ENCODE data around the gene SLK.

Gene SLK

DNA sequence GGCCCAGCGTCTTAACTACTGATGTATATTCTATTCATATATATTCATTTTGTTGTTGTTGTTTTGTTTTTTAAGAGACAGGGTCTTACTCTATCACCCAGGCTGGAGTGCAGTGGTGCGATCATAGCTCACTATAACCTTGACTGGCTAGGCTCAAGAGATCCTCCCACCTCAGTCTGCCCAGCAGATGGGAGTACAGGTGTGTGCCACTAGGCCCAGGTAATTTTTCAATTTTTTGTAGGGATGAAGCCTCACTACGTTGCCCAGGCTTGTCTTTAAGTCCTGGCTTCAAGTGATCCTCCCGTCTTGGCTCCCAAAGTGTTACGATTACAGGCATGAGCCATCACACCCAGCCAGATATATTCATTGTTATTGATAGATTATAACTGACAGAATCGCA lies 36.1 kb upstream of the SLK start:
- H3K4me1 Mint-ChIP-seq (ENCODE audit: low read depth), result peaks cover 5% of the 10 kb centered on the region
- intact Hi-C loops (cut with micrococcal nuclease), result no loop called here
- no peak overlapping the region for H3K4me3 Mint-ChIP-seq
- H3K36me3 Mint-ChIP-seq (ENCODE audit: low read depth), result no peaks in the 10 kb centered on the region
- H3K27me3 Mint-ChIP-seq, result no peaks in the 10 kb centered on the region
- H3K27ac Mint-ChIP-seq, result no peak overlapping the region
- H3K9me3 Mint-ChIP-seq, result no peaks in the 10 kb centered on the region

DNA sequence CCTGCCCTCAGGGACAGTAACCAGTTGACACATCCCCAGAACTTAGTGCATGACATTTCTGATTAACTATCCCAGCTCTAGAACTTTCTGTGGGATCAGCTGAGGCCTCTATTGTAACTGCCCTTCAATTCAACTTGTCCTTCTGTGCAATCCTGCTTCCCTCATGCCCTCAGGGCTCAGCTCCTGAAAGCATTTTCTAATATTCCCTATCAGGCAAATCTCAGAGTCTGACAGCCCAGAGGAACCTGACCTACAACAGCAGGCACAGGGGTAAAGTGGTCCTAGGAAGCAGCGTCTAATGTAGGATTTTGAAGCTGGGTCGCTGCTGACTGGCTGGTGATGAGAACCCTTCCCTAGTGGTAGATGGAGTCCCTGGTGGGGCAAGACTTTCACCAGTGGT lies 35.3 kb upstream of the SLK start:
- H3K4me3 Mint-ChIP-seq, result no peak overlapping the region
- intact Hi-C loops (cut with micrococcal nuclease), result no loop called here
- no peaks in the 10 kb centered on the region for H3K27me3 Mint-ChIP-seq
- no peaks in the 10 kb centered on the region for H3K9me3 Mint-ChIP-seq
- H3K36me3 Mint-ChIP-seq (ENCODE audit: low read depth), result no peaks in the 10 kb centered on the region
- peaks cover 5% of the 10 kb centered on the region for H3K4me1 Mint-ChIP-seq (ENCODE audit: low read depth)
- no peak overlapping the region for H3K27ac Mint-ChIP-seq

DNA sequence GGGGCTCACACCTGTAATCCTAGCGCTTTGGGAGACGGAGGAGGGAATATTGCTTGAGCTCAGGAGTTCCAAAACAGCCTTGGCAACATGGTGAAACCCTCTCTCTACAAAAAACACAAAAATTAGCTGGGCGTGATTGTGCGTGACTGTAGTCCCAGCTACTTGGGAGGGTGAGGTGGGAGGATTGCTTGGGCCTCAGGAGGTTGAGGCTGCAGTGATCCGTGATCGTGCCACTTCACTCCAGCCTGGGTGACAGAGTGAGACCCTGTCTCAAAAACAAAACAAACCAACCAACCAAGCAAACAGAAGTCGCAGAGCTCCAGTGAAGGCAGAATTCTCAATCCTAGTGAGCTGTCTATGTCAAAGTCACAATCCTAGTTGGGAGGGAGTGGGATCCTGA lies 34.7 kb upstream of the SLK start:
- no peaks in the 10 kb centered on the region for H3K36me3 Mint-ChIP-seq (ENCODE audit: low read depth)
- peaks cover 5% of the 10 kb centered on the region for H3K4me1 Mint-ChIP-seq (ENCODE audit: low read depth)
- no peaks in the 10 kb centered on the region for H3K27me3 Mint-ChIP-seq
- no peak overlapping the region for H3K27ac Mint-ChIP-seq
- intact Hi-C loops (cut with micrococcal nuclease), result no loop called here
- no peak overlapping the region for H3K4me3 Mint-ChIP-seq
- no peaks in the 10 kb centered on the region for H3K9me3 Mint-ChIP-seq

DNA sequence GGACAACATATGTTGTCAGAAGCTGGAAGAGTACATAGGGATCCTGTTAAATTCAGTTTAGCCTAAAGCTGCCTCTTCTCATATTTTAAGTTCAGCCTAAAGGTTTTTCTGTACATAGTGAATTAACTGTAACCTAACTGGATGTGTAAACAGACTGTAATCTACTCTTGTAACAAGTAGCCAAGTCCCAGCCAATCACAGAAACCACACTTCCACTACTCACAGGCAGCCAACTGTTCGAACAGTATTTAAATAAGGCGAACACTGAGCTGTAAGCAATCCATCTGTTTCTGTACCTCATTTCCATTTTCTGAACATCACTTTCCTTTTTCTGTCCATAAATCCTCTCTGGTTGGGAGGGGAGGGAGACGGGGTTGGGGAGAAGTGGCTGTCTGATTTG lies 34.0 kb upstream of the SLK start:
- H3K36me3 Mint-ChIP-seq (ENCODE audit: low read depth), result no peaks in the 10 kb centered on the region
- H3K4me1 Mint-ChIP-seq (ENCODE audit: low read depth), result peaks cover 5% of the 10 kb centered on the region
- no peaks in the 10 kb centered on the region for H3K9me3 Mint-ChIP-seq
- H3K27me3 Mint-ChIP-seq, result no peaks in the 10 kb centered on the region
- intact Hi-C loops (cut with micrococcal nuclease), result no loop called here
- H3K27ac Mint-ChIP-seq, result no peak overlapping the region
- no peak overlapping the region for H3K4me3 Mint-ChIP-seq

DNA sequence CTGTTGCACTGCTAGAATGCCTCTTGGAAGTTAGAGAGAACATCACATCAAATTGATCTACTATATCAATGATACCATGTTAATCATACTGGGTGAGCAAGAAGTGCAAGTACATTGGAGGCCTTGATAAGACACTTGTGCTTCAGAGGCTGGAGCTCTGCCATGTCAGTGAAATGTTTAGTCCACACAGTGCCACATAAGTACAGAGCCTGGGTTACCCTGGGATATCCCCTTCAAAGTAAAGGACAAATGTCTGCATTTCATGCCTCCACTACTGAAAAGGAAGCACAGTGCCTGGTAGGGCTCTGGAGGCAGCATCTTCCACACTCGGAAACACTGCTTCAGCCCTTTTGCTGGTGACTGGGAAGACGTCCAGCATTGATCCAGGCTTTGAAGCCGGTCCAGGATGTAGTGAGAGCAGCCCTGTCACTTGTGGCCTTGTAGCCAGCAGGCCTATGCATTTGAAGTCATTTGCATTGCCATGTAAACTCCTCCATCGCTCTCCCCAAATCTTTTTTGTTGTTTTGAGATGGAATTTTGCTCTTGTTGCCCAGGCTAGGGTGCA lies 33.3 kb upstream of the SLK start:
- H3K9me3 Mint-ChIP-seq, result no peaks in the 10 kb centered on the region
- H3K36me3 Mint-ChIP-seq (ENCODE audit: low read depth), result no peaks in the 10 kb centered on the region
- no peak overlapping the region for H3K4me3 Mint-ChIP-seq
- peaks cover 5% of the 10 kb centered on the region for H3K4me1 Mint-ChIP-seq (ENCODE audit: low read depth)
- no peaks in the 10 kb centered on the region for H3K27me3 Mint-ChIP-seq
- intact Hi-C loops (cut with micrococcal nuclease), result no loop called here
- H3K27ac Mint-ChIP-seq, result no peak overlapping the region

DNA sequence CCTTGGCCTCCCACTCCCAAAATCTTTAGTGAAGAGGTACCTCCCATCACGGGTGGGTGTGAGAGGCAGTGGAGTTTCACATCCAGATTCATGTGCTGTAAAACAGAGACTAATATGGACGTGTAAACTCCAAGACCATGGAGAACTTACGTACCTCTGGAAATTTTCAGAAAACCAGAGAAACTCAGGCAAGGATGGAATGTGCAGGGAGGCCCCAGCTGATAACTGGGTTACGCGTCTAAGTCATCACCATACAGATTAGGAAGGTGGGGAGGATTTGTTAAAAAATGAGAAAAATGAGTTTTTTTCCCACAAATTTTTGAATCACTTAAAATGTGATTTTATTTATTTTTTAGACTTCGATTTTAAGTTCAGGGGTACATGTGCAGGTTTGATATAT lies 32.6 kb upstream of the SLK start:
- Mint-ChIP-seq H3K36me3 (ENCODE audit: low read depth) (no peaks in the 10 kb centered on the region), H3K27ac (no peak overlapping the region), H3K27me3 (no peaks in the 10 kb centered on the region), H3K9me3 (no peaks in the 10 kb centered on the region), H3K4me1 (ENCODE audit: low read depth) (peaks cover 5% of the 10 kb centered on the region), H3K4me3 (no peak overlapping the region)
- intact Hi-C loops (cut with micrococcal nuclease), result no loop called here

DNA sequence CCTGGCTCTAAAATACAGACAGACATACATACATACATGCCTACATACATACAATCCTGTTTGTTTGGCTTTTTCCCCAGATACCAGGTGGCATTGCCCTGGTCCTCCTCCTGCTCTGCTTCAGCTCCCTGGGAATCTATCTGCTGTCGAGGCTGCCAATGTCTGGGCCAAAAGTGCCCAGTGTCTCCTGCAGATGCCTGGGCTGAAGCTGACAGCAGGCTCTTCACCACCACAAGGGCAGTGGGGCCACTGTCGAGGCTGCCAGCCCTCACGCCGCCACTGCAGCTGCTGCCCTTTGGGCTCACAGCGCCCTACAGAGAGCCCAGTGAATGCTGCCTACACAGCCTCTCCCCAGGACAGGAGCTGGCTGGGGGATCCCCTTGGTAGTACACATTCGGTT lies 30.9 kb upstream of the SLK start:
- intact Hi-C loops (cut with micrococcal nuclease), result no loop called here
- H3K27me3 Mint-ChIP-seq, result no peaks in the 10 kb centered on the region
- H3K4me1 Mint-ChIP-seq (ENCODE audit: low read depth), result peaks cover 5% of the 10 kb centered on the region
- no peak overlapping the region for H3K27ac Mint-ChIP-seq
- no peaks in the 10 kb centered on the region for H3K36me3 Mint-ChIP-seq (ENCODE audit: low read depth)
- no peaks in the 10 kb centered on the region for H3K9me3 Mint-ChIP-seq
- H3K4me3 Mint-ChIP-seq, result no peak overlapping the region

DNA sequence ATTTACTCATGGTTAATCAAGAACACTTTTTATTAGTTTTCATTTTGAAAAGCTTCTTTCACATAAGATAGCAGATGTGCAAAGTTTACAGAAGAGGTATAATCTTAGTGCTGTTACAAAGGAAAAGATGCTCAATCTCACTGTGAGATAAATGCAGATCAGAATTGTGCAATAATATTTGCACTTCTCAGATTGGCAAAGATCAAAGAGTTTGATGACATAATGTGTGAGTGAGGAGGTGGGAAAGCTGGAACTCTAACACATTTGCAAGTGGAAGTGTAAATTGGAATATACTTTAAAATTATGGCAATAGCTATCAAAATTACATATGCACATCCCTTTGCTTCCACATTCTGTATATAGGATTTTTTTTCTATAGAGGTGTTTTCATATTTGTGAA lies 27.4 kb upstream of the SLK start:
- H3K36me3 Mint-ChIP-seq (ENCODE audit: low read depth), result no peaks in the 10 kb centered on the region
- H3K27me3 Mint-ChIP-seq, result peaks cover 1% of the 10 kb centered on the region
- H3K4me1 Mint-ChIP-seq (ENCODE audit: low read depth), result peaks cover under 1% of the 10 kb centered on the region
- H3K27ac Mint-ChIP-seq, result no peak overlapping the region
- no peaks in the 10 kb centered on the region for H3K9me3 Mint-ChIP-seq
- H3K4me3 Mint-ChIP-seq, result no peak overlapping the region
- intact Hi-C loops (cut with micrococcal nuclease), result no loop called here

DNA sequence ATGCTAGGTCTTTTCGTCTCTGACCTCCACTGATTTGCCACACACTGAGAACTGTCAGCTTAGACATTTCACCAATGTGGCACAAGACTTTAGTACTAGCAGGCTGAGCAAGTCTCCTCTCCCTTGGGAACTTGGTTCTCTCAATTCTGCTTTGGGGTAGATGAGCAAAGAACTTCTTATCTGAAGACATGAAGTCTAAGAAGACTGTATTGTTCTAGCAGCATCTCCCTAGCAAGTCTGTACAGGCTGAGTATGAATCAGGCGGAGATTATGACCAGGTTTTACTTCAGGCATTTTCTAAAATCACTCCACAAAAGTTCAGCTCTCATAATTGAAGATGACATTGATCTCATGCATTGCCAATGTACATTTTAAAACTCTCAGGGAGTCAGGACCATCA lies 25.1 kb upstream of the SLK start:
- Mint-ChIP-seq H3K9me3 (no peaks in the 10 kb centered on the region), H3K4me1 (ENCODE audit: low read depth) (no peaks in the 10 kb centered on the region), H3K27me3 (peaks cover 1% of the 10 kb centered on the region), H3K27ac (no peak overlapping the region), H3K36me3 (ENCODE audit: low read depth) (no peaks in the 10 kb centered on the region), H3K4me3 (no peak overlapping the region)
- intact Hi-C loops (cut with micrococcal nuclease), result no loop called here

DNA sequence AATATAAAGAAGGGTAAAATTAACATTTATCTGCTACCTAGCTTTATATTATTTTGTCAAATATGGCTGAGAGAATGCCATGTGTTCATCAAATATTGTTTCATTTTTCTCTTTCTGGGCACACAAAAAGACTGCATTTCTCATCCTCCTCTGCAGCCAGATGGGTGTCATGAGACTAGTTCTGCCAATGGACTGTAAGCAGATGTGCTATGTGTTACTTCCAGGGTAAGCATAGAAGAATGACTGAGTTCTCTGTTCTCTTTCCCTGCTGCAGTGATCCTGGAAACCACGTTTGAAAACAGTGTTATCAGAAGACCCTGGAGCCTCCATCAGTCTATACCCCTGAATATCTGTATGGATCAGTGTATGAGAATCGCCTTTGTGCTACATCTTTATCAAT lies 24.1 kb upstream of the SLK start:
- H3K36me3 Mint-ChIP-seq (ENCODE audit: low read depth), result no peaks in the 10 kb centered on the region
- H3K9me3 Mint-ChIP-seq, result no peaks in the 10 kb centered on the region
- H3K27me3 Mint-ChIP-seq, result peaks cover 1% of the 10 kb centered on the region
- H3K4me3 Mint-ChIP-seq, result no peak overlapping the region
- H3K27ac Mint-ChIP-seq, result no peak overlapping the region
- intact Hi-C loops (cut with micrococcal nuclease), result no loop called here
- H3K4me1 Mint-ChIP-seq (ENCODE audit: low read depth), result peaks cover 2% of the 10 kb centered on the region

DNA sequence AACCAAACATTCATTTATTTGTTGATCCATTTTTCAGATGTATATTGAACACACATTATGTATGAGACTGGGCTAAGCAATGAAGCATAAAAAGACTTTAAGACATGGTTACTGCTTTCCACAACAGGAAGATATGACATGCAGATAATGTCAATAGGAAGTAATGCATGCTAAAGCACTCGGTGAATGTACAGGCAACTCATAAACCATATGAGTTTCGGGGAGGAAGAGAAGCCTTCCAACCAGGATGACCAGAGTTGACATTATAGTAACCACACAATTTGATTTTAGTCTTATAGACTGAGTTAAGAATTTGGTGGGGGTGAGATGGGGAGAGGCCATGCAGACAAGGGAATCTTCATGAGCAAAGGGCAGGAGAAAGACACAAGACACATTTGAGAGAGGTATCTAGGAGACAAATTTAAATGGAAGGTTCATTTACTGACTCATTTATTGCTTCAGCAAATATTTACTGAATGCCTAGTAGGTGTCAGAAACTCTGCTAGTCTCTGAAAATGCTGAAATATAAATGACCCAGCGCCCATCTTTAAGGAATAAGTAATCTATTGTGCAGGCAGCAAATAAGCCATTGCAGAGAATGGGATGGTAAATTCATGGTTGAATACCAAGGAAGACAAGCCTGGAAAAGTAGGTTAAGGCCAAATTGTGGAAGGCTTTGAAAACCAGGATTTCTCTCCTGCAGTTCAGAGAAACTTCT lies 19.0 kb upstream of the SLK start:
- Mint-ChIP-seq H3K4me1 (ENCODE audit: low read depth) (peaks cover 3% of the 10 kb centered on the region), H3K27ac (no peak overlapping the region), H3K4me3 (no peak overlapping the region), H3K9me3 (no peaks in the 10 kb centered on the region), H3K27me3 (no peaks in the 10 kb centered on the region), H3K36me3 (ENCODE audit: low read depth) (no peaks in the 10 kb centered on the region)
- intact Hi-C loops (cut with micrococcal nuclease), result no loop called here

DNA sequence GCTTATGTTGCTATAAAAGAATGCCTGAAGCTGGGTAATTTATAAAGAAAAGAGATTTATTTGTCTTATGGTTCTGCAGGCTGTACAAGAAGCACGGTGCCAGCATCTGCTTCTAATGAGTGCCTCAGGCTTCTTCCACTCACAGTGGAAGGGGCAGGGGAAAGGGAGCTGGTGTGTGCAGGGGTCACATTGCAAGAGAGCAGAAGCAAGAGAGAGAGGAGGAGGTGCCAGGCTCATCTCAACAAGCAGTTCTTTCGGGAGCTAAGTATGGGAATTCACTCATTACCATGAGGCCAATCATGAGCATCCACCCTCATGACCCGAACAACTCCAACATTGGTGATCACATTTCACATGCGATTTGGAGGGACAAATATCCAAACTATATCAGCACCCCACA lies 17.2 kb upstream of the SLK start:
- Mint-ChIP-seq H3K9me3 (no peaks in the 10 kb centered on the region), H3K27me3 (no peaks in the 10 kb centered on the region), H3K4me1 (ENCODE audit: low read depth) (peaks cover 3% of the 10 kb centered on the region)

DNA sequence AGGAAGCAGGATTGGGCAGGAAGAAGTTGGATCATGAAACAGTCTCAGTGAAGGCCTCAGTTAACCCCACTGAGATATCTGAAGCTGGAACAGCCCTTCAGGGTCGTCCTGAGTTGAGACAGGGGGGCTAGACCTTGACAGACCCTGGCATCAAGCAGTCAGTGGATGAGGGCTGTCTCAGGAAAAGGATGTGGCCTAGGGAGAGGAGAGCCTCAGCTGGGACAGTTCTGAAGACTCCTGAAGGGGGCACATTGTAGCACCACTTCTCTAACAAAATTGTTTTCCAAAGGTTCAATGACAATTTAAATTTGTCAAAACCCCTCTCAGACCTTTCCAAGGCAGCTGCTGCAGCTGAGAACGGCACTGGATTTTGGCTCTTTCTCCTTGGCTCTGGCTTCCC lies 15.8 kb upstream of the SLK start:
- Mint-ChIP-seq H3K4me1 (ENCODE audit: low read depth) (peaks cover 3% of the 10 kb centered on the region), H3K4me3 (no peak overlapping the region), H3K36me3 (ENCODE audit: low read depth) (no peaks in the 10 kb centered on the region), H3K9me3 (no peaks in the 10 kb centered on the region), H3K27me3 (no peaks in the 10 kb centered on the region), H3K27ac (no peak overlapping the region)
- intact Hi-C loops (cut with micrococcal nuclease), result no loop called here

More for the DNA sequence above, 17.2 kb upstream of the SLK start:
- Mint-ChIP-seq H3K4me3 (no peak overlapping the region), H3K27ac (no peak overlapping the region), H3K36me3 (ENCODE audit: low read depth) (no peaks in the 10 kb centered on the region)
- intact Hi-C loops (cut with micrococcal nuclease), result no loop called here

DNA sequence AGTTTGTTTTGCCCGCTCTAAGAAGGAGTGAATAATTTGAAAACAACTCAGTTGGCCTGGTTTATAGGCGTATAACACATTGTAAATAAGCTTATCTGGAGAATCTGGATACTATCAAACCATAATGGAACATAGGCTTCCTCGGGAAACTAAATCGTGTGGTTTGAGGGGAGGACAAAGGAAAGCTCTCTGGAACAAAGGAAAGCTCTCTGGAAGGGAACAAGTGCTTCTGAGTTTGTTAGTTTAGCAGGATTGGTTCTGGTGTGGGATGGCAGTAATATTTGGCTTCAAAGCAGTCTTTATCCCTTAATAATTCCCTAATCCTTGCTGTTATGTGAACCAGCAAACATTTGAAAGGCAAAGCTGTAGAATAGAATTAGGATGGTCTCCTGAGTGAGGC lies 15.0 kb upstream of the SLK start:
- Mint-ChIP-seq H3K4me3 (no peak overlapping the region), H3K4me1 (ENCODE audit: low read depth) (peaks cover 3% of the 10 kb centered on the region), H3K27ac (no peak overlapping the region), H3K27me3 (no peaks in the 10 kb centered on the region), H3K36me3 (ENCODE audit: low read depth) (no peaks in the 10 kb centered on the region), H3K9me3 (no peaks in the 10 kb centered on the region)
- intact Hi-C loops (cut with micrococcal nuclease), result no loop called here

DNA sequence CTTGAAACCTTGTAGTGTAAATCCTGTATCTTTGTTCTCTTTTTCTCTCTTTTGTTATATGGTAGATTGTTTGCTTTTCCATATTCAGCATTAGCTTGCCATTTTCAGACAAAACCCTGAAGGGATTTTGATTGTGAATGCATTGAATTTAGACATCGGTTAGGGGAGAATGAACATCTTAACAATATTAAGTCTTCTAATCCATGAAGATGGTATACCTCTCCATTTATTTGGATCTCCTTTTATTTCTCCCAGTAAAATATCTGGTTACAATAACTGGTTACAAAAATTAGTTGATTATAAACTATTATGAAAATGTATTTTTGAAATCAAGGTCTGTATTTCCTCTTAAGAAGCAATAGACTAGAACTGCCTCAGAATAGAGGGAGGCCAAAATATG lies 12.4 kb upstream of the SLK start:
- Mint-ChIP-seq H3K27ac (no peak overlapping the region), H3K36me3 (ENCODE audit: low read depth) (no peaks in the 10 kb centered on the region), H3K4me1 (ENCODE audit: low read depth) (no peaks in the 10 kb centered on the region), H3K4me3 (no peak overlapping the region), H3K27me3 (no peaks in the 10 kb centered on the region), H3K9me3 (no peaks in the 10 kb centered on the region)
- intact Hi-C loops (cut with micrococcal nuclease), result no loop called here
